Fibroblast of skin of scalp (primary cell): ENCODE measurements around the gene OGDHL.
"Not testable (repeated sequence)": the region's sequence is repeated elsewhere in the genome, so short reads cannot be mapped to it uniquely, and the experiment has no call there.

ENCODE experiments used
- DNase-seq: peaks from one replicate; pipeline ENCODE4 v3.0.0-alpha.2; 2013

OGDHL gene

GRCh38 chr10:49756031-49756430 lies 6.1 kb downstream of the OGDHL start:
- DNase-seq = no peak

GRCh38 chr10:49754951-49755350 lies 7.2 kb downstream of the OGDHL start:
- not testable (repeated sequence) for DNase-seq

- no peak for DNase-seq
Measured at GRCh38 chr10:49752584-49752983, 9.5 kb downstream of the OGDHL start.

GRCh38 chr10:49751636-49752510 lies 10.2 kb downstream of the OGDHL start:
- DNase-seq = no peak

GRCh38 chr10:49751216-49751615 lies 10.9 kb downstream of the OGDHL start:
- DNase-seq = no peak

- no peak for DNase-seq
Measured at GRCh38 chr10:49750546-49750945, 11.6 kb downstream of the OGDHL start.

GRCh38 chr10:49749556-49750491 lies 12.3 kb downstream of the OGDHL start:
- no peak for DNase-seq

GRCh38 chr10:49749144-49749543 lies 13.0 kb downstream of the OGDHL start:
- DNase-seq = no peak

- no peak for DNase-seq
Measured at GRCh38 chr10:49748006-49748405, 14.1 kb downstream of the OGDHL start.

GRCh38 chr10:49747303-49747646 lies 14.8 kb downstream of the OGDHL start:
- DNase-seq = no peak

- no peak for DNase-seq
Measured at GRCh38 chr10:49746626-49747302, 15.4 kb downstream of the OGDHL start.

- no peak for DNase-seq
Measured at GRCh38 chr10:49745756-49746155, 16.4 kb downstream of the OGDHL start.

GRCh38 chr10:49744924-49745605 lies 17.1 kb downstream of the OGDHL start:
- DNase-seq = no peak

GRCh38 chr10:49744091-49744685 lies 17.9 kb downstream of the OGDHL start:
- no peak for DNase-seq

- DNase-seq = no peak
Measured at GRCh38 chr10:49743464-49744075, 18.6 kb downstream of the OGDHL start.

- DNase-seq = no peak
Measured at GRCh38 chr10:49742683-49743463, 19.2 kb downstream of the OGDHL start.

- no peak for DNase-seq
Measured at GRCh38 chr10:49741108-49741995, 20.8 kb downstream of the OGDHL start.

- DNase-seq = no peak
Measured at GRCh38 chr10:49740346-49741107, 21.6 kb downstream of the OGDHL start.

- no peak for DNase-seq
Measured at GRCh38 chr10:49739426-49739825, 22.7 kb downstream of the OGDHL start.
